ENCODE data around the gene MDP1. TPM values are rescaled to one million over a fixed set of nuclear protein-coding genes. Genes with fewer than 3 reads are reported as not detected.

MDP1 gene
- total RNA-seq, 1 donor from 2014 or later: 13.5 TPM

GRCh38 chr14:24241829-24242443 lies 26.1 kb upstream of the MDP1 start:
- H3K9me3 Mint-ChIP-seq: no peaks in the 10 kb centered on the region
- DNase-seq: peak; percentile 99
- no peaks in the 10 kb centered on the region for H3K27me3 Mint-ChIP-seq
- intact Hi-C loops (cut with micrococcal nuclease): loop anchor here (1.0 to 2.0 kb wide), 8 partner anchors 10 to 200 kb away; partner anchors contain the start of genes CHMP4A, GMPR2, IPO4 and NEDD8
- H3K27ac Mint-ChIP-seq: peak overlapping the region; percentile 100
- peak overlapping the region; percentile 99 for H3K4me3 Mint-ChIP-seq
- H3K4me1 Mint-ChIP-seq: peaks cover 61% of the 10 kb centered on the region
- H3K36me3 Mint-ChIP-seq (ENCODE audit: low read depth): peaks cover 44% of the 10 kb centered on the region

- peaks cover 62% of the 10 kb centered on the region for H3K4me1 Mint-ChIP-seq
- no peaks in the 10 kb centered on the region for H3K9me3 Mint-ChIP-seq
- peak overlapping the region; percentile 99 for H3K4me3 Mint-ChIP-seq
- no peaks in the 10 kb centered on the region for H3K27me3 Mint-ChIP-seq
- H3K27ac Mint-ChIP-seq: peak overlapping the region; percentile 52
- DNase-seq: no peak
- intact Hi-C loops (cut with micrococcal nuclease): no loop called here
- H3K36me3 Mint-ChIP-seq (ENCODE audit: low read depth): peaks cover 57% of the 10 kb centered on the region
Observed at GRCh38 chr14:24240110-24240918, 24.4 kb upstream of the MDP1 start.

GRCh38 chr14:24238527-24239037 lies 22.7 kb upstream of the MDP1 start:
- Mint-ChIP-seq H3K4me1 (peaks cover 67% of the 10 kb centered on the region), H3K4me3 (no peak overlapping the region), H3K27ac (peak overlapping the region; percentile 27), H3K36me3 (ENCODE audit: low read depth) (peaks cover 66% of the 10 kb centered on the region), H3K27me3 (no peaks in the 10 kb centered on the region), H3K9me3 (no peaks in the 10 kb centered on the region)
- DNase-seq: no peak
- intact Hi-C loops (cut with micrococcal nuclease): no loop called here

GRCh38 chr14:24238123-24238522 lies 22.3 kb upstream of the MDP1 start:
- no peak overlapping the region for H3K27ac Mint-ChIP-seq
- no peak for DNase-seq
- intact Hi-C loops (cut with micrococcal nuclease): no loop called here
- H3K4me1 Mint-ChIP-seq: peaks cover 66% of the 10 kb centered on the region
- peaks cover 66% of the 10 kb centered on the region for H3K36me3 Mint-ChIP-seq (ENCODE audit: low read depth)
- no peaks in the 10 kb centered on the region for H3K9me3 Mint-ChIP-seq
- no peak overlapping the region for H3K4me3 Mint-ChIP-seq
- H3K27me3 Mint-ChIP-seq: no peaks in the 10 kb centered on the region

GRCh38 chr14:24237463-24237955 lies 21.6 kb upstream of the MDP1 start:
- H3K9me3 Mint-ChIP-seq: no peaks in the 10 kb centered on the region

GRCh38 chr14:24236689-24237462 lies 21.0 kb upstream of the MDP1 start:
- no peak for DNase-seq
- Mint-ChIP-seq H3K9me3 (no peaks in the 10 kb centered on the region), H3K4me1 (peaks cover 60% of the 10 kb centered on the region), H3K27ac (no peak overlapping the region), H3K27me3 (no peaks in the 10 kb centered on the region), H3K4me3 (no peak overlapping the region), H3K36me3 (ENCODE audit: low read depth) (peaks cover 64% of the 10 kb centered on the region)
- intact Hi-C loops (cut with micrococcal nuclease): no loop called here

More at GRCh38 chr14:24237463-24237955, 21.6 kb upstream of the MDP1 start:
- Mint-ChIP-seq H3K27me3 (no peaks in the 10 kb centered on the region), H3K27ac (no peak overlapping the region), H3K4me3 (no peak overlapping the region), H3K36me3 (ENCODE audit: low read depth) (peaks cover 66% of the 10 kb centered on the region), H3K4me1 (peaks cover 62% of the 10 kb centered on the region)
- no peak for DNase-seq
- intact Hi-C loops (cut with micrococcal nuclease): no loop called here

- Mint-ChIP-seq H3K4me3 (no peak overlapping the region), H3K27ac (peak overlapping the region; percentile 17), H3K9me3 (no peaks in the 10 kb centered on the region), H3K36me3 (ENCODE audit: low read depth) (peaks cover 63% of the 10 kb centered on the region), H3K27me3 (no peaks in the 10 kb centered on the region), H3K4me1 (peaks cover 64% of the 10 kb centered on the region)
- no peak for DNase-seq
- intact Hi-C loops (cut with micrococcal nuclease): no loop called here
Observed at GRCh38 chr14:24235804-24236688, 20.2 kb upstream of the MDP1 start.

- H3K4me3 Mint-ChIP-seq: peak overlapping the region; percentile 53
- H3K9me3 Mint-ChIP-seq: no peaks in the 10 kb centered on the region
- peaks cover 48% of the 10 kb centered on the region for H3K36me3 Mint-ChIP-seq (ENCODE audit: low read depth)
- H3K27me3 Mint-ChIP-seq: no peaks in the 10 kb centered on the region
- DNase-seq: no peak
- H3K4me1 Mint-ChIP-seq: peaks cover 52% of the 10 kb centered on the region
- intact Hi-C loops (cut with micrococcal nuclease): no loop called here
- no peak overlapping the region for H3K27ac Mint-ChIP-seq
Observed at GRCh38 chr14:24234095-24235005, 18.5 kb upstream of the MDP1 start.

- no peak for DNase-seq
- Mint-ChIP-seq H3K36me3 (ENCODE audit: low read depth) (peaks cover 42% of the 10 kb centered on the region), H3K9me3 (no peaks in the 10 kb centered on the region), H3K27ac (peak overlapping the region; percentile 92), H3K27me3 (no peaks in the 10 kb centered on the region), H3K4me3 (peak overlapping the region; percentile 92), H3K4me1 (peaks cover 45% of the 10 kb centered on the region)
- intact Hi-C loops (cut with micrococcal nuclease): no loop called here
Observed at GRCh38 chr14:24233538-24233866, 17.6 kb upstream of the MDP1 start.

- no peaks in the 10 kb centered on the region for H3K27me3 Mint-ChIP-seq
- intact Hi-C loops (cut with micrococcal nuclease): loop anchor here (1.0 kb wide), 6 partner anchors 9 to 119 kb away; partner anchors contain the start of genes CHMP4A, DCAF11, DHRS1 and IPO4
Observed at GRCh38 chr14:24232645-24233537, 17.0 kb upstream of the MDP1 start, which contains the start of gene GMPR2. TSS of gene GMPR2 (plus strand) at chr14:24232929. CDS start at chr14:24233254, 325 bp downstream.

GRCh38 chr14:24232121-24232644 lies 16.3 kb upstream of the MDP1 start, which contains the start of gene NEDD8:
TSS of gene NEDD8 (minus strand) at chr14:24232367. CDS start at chr14:24232267, 100 bp downstream.
- peaks cover 41% of the 10 kb centered on the region for H3K4me1 Mint-ChIP-seq
- no peaks in the 10 kb centered on the region for H3K9me3 Mint-ChIP-seq
- intact Hi-C loops (cut with micrococcal nuclease): loop anchor here (1.0 kb wide), 6 partner anchors 10 to 118 kb away; partner anchors contain the start of genes CHMP4A, DCAF11, DHRS1 and IPO4
- H3K27me3 Mint-ChIP-seq: no peaks in the 10 kb centered on the region
- peaks cover 34% of the 10 kb centered on the region for H3K36me3 Mint-ChIP-seq (ENCODE audit: low read depth)
- DNase-seq: peak; percentile 96
- H3K4me3 Mint-ChIP-seq: peak within 1 kb of the TSS; percentile 92
- peak within 1 kb of the TSS; percentile 92 for H3K27ac Mint-ChIP-seq

More at GRCh38 chr14:24232645-24233537, 17.0 kb upstream of the MDP1 start, which contains the start of gene GMPR2:
- peaks cover 40% of the 10 kb centered on the region for H3K4me1 Mint-ChIP-seq
- H3K9me3 Mint-ChIP-seq: no peaks in the 10 kb centered on the region
- DNase-seq: peak; percentile 77
- peak within 1 kb of the TSS; percentile 92 for H3K27ac Mint-ChIP-seq
- peak within 1 kb of the TSS; percentile 92 for H3K4me3 Mint-ChIP-seq
- peaks cover 36% of the 10 kb centered on the region for H3K36me3 Mint-ChIP-seq (ENCODE audit: low read depth)
